Fibroblast of peridontal ligament (primary cell): ENCODE results near the gene DUSP2.

Experiments used
- DNase-seq: peaks from one replicate; pipeline ENCODE4 v3.0.0-alpha.2; 2010; ENCODE audit errors: extremely low read depth

The DUSP2 gene

DNA sequence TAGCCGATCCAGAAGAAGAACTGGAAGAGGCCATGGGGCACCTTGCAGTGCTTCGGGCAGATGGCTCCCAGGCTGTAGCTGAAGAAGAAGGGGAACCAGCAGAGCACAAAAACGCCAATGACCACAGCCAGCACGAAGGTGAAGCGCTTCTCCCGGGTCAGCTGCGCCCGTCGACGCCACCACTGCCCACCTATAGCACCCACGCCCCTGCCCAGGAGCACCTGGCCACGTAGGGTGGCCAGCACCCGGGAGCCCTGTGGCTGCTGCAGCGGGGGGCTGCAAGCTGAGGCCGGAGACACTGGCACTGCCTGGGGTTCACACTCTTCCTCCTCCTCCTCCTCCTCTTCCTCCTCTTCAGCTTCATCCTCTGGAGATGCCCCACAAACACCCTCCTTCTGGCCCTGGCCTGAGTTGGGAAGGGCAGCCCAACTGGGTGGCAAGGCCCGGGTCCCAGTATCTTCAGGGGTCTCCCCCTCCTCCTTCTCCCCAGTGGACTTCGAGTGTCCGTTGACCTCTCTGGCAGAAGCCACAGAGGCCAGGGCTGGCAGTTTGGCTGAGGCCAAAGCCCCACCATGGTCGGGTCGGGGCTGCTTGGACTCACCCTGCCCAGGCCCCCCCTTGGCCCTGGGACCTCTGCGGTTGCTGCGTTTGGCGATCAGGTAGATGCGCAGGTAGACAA, 30.2 kb downstream of the DUSP2 start:
- DNase-seq = no peak

DNA sequence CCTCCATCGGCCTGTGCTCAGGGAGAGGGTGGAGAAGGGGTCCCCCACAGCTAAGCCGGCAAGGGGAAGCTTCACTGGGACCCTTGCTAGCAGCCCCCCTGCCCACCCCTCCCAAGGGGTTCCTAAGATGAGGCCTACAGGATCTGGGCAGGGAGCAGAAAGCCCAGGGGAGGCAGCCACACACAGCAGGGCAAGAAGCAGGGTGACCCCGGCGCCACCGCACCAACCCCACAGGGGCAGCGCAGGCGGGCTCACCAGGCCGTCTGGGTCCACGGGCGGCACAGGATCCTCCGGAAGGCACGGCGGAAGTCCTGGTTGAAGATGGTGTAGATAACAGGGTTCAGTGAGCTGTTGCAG, 30.7 kb downstream of the DUSP2 start:
- no peak for DNase-seq

DNA sequence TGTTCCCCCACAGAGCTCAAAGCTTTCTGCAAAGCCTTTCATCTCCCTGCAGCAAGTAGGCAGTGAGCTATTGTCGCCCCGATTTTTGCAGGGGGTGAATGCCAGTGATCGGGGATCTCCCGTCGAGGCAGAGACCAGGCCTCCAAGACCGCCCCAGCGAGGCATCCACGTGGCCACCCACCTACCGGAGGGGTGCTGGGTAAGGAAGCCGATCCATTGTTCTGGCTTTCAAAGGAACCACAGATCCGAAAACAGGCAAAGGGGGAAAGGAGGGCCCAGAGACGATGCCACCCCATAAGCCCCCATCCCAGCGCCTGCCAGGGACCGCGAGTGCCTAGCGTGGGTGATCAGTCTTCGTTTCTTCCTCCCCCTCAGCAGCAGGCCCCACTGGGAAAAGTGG, 31.3 kb downstream of the DUSP2 start:
- DNase-seq = no peak

- DNase-seq = no peak
Measured at GRCh38 chr2:96113367-96113677, 31.9 kb downstream of the DUSP2 start.

DNA sequence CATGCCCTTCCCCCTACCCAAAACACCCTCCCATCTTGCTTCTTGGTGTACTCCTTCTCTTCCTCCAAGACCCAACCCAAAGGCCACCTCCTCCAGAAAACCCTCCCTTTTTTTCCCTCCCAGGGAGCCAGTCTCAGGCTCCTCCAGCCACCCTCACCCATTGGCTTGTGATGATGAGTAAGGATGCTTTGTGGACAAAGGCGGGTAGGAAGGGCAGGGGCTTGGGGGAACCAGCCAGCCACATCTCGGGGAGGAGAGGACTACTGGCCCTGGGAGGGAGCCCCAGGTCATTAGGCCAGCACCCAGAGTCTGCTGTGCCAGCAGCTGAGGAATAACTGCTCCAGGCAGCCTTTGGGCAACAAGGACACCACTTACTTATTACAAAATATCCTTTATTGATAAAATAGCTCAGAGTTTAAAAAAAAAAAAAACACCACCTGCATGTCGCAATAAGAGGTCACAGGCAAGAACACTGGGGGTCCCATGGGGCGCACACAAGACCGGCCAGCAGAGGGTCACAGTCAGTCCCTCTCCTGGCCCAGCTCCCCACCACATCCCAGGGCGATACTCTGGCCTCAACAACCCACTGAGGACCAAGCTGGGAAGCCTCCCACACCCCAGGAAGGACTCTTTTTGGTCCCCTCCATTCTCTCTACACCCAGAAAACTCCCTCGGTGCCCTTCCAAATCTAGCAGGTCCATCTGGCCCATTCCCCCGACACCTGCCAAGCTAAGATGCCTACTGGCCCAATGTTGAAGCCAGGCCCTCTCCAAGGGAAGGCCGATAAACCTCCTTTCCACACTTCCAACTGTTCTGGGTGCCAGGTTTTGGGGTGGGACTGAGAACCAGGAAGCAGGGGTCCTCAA, 32.5 kb downstream of the DUSP2 start:
- no peak for DNase-seq

DNA sequence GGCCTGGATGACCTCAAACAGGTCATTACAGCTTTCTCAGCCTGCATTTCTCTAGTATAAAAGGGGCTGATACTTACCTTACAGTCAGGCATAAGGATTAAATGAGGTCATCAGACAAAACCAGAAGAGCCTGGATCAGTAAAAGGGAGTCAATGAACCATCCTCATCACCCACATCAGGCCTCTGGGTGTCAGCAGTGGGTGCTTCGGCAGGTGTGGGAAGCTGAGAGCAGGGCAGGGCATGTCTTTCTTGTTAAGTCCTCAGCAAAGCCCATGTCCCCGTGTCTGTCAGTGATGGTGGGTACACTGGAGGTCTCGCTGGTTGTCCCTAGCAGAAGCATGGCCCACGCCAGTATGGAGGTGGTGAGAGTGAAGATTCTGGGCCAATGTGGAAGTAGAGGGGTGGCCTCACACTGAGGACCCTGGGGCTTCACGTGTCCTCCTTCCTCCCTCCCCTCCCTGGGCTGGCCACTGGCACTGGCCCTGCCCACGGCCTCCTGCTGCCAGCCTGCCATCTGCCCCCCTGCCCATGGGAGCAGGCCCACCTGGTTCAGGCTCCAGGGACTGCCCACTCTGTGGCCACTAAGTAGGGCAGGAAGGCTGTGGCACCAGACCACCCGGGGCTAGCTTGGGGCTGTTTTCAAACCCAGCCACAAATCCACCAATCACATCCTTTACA, 33.3 kb downstream of the DUSP2 start:
- no peak for DNase-seq

DNA sequence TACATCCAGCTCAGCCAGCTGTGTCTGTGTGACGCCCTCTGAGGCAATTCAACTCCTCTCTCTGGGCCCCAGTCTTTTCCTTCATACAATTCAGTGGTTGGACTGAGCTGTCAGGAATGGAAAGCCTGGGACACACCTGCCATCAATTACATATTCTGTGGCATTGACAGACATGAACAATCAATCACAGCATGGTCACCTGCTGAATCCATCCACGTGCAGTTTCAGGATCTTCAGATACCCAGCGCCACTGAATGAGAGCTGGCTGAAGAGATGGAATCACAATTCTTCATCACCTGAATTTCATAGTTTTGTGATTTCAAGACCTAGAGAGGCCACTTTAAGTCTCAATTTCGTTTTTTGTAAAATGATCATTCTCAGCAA, 34.0 kb downstream of the DUSP2 start:
- DNase-seq = no peak

DNA sequence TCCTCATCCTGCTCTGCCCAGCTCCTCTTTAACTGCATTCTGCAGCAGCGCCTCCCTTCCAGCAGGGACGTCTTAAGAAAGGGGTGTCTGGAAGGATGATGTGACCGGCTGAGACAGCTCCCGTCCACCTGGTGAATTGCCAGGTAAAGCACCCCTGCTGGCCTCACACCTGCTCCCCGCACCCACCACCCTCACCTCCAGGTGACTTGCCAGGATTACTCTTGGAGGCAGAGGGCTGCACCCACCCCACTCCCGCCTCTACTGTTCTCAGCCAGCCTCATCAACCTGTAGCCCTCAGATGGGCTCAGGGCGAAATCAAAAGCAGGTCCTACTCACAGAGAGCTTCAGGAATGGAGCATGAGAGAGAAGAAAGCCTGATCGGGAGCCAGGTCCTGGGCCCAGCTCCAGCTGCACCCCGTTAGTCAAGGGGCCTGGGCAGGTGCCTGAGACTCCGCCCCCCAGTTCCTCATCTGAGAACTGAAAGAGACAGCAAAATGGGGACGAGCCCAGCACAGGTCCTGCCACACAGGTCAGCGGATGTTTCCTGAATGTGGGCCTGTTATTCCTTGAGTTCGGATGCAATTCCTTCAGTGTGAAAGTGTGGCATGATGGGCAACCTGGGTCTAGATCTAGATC, 34.5 kb downstream of the DUSP2 start:
- no peak for DNase-seq

DNA sequence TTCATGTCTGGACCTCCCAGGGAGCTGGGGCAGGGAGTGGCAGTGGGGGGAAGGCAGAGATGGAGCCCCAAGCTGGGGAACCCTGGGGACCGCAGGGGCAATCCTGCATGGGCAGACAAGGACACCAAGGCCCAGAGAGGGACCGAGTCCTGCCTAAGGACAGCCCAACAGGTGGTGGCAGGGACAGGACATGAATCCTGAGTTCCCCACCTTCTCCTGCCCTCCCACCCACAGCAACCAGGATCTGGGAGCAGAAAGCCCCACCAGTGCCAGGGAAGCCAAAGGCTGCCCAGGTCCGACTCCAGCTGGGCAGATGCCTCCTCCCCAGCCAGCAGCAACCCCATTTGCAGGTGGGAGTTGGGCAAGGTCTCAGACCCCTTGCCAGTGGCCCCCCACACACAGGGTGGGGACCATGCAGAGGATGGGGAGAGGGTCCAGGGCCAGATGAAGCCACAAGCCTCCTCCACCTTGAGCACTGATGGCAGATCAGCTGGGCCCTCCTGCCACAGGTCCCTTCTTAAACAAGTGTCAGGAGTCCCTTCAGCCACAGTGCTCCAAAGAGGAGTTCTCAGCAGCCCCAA, 35.2 kb downstream of the DUSP2 start:
- no peak for DNase-seq

- DNase-seq = no peak
Measured at GRCh38 chr2:96109361-96109680, 35.9 kb downstream of the DUSP2 start.

- DNase-seq = no peak
Measured at GRCh38 chr2:96108541-96109360, 36.5 kb downstream of the DUSP2 start.

DNA sequence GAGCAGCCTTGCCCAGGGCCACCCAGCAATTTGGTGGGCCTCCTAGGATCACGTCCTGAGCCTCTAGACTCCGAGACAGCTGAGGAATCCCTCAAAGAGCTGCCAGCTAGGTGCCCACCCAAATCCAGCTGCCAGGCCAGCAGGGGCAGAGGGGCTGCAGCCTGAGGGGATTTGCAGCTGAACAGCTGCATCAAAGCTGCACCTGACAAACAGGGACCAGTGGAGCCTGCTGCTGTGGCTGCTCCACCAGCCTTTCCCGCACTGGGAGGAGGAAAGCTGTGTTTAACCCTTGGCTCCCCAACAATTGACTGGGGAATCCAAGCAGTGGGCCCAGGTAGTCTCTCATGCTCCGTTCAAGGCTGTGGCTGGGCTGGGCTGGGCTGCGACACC, 37.1 kb downstream of the DUSP2 start:
- DNase-seq = no peak

- DNase-seq = no peak
Measured at GRCh38 chr2:96107708-96108065, 37.6 kb downstream of the DUSP2 start.

DNA sequence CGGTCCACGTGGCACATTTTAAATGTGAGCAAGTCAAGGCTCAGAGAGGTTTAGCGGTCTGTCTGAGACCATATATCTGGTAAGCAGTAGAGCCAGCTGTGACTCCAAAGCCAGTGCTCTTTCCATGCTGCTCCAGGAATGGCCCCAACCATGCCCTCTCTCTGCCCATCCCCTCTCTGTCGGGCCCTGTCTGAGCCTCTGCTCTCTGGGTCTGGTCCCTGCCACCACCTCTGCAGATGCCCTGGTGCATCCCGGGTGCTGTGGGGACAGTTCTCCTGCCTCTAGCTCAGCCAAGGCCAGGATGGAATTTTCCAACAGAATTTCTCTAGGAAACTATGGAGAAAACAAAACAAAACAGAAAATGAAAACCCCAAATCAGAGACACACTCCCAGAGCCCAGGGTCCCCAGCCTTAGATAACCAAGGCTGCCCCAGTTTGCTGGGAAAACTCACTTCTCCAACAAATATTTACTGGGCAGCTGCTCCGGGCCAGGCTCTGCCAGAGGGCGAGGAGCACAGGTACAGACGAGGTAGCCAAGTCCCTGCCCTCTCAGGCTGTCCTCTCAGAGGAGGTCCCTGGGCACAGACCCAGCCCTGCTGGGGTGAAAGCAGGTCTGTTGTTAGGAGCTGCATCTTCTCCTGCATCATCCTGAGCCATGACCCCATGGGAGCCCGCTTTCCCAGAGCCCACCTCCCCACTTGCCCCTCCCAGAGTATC, 38.1 kb downstream of the DUSP2 start:
- DNase-seq = no peak

DNA sequence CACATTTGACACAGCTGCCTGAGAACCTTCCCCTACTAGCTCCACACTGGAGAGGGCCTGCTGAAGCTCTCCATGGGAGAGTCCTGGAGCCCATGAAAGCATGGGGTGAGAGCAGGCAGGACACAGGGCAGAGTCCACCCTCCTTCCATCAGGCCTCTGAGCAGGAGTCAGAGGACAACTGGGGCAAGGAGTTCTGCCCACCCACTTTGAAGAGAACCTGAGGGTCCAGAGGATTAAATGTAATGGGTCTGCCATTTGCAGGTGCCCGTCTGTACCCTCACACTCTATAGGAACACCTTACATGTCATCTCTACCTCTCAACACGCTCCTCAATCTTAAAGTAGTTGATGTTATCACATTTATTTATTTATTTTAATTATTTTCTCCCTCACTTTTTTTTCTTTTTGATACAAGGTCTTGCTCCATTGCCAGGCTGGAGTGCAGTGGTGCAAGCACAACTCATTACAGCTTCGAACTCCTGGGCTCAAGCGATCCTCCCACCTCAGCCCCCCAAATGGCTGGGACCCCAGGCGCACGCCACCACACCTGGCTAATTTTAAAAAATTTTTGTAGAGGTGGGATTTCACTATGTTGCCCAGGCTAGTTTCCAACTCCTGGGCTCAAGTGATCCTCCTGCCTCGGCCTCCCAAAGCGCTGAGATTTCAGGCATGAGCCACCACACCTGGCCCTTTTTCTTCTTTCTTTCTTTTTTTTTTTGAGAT, 39.1 kb downstream of the DUSP2 start:
- DNase-seq = no peak

GRCh38 chr2:96105152-96105915, 39.9 kb downstream of the DUSP2 start:
- DNase-seq = no peak

- DNase-seq = no peak
Measured at GRCh38 chr2:96104487-96104861, 40.8 kb downstream of the DUSP2 start.

DNA sequence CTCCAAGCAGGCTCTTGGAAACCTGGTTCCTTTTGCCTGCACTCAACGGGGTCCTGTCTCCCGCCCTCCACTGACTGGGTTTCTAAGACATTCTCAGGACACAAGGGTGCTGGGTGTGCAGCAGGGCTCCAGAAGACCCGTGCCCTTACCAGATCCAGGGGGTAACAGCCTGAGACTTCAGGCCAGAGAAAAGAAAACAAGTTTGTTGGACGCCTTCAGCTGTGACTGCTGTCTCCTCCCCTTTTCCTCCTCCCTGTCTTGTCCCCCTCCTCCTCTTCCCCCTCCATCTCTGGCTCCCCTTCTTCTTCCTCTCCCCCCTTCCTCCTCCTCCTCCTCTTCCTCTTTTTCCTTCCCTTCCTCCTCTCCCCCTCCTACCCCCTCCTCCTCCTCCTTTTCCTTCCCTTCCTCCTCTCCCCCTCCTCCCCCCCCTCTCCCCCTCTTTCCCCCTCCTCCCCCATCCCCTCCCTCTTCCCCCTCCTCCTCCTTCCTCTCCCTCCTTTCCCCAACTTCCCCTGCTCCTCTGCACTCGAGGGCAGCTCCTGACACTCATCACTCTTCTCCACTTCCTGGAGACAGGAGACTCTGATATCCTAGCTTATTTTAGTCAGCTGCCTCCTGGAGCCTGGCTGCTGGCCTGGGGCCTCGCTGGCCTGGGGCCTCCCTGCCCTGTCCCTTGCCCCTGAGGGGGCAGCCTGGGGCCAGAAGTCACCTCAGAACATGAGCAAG, 41.3 kb downstream of the DUSP2 start:
- no peak for DNase-seq

- no peak for DNase-seq
Measured at GRCh38 chr2:96103187-96103601, 42.0 kb downstream of the DUSP2 start.
